IMR-90 (cell line): ENCODE results near the gene ACTMAP. TPM values are rescaled to one million over a fixed set of nuclear protein-coding genes. Genes with fewer than 3 reads are reported as not detected.
A peak's percentile ranks its signal among the peaks of the same experiment; 100 is the strongest.

ENCODE experiments used
- ATAC-seq: fragments of 200-7000 bp; cut with Tn5 transposase; 2 replicates; pipeline ENCODE4 v1.9.1; 2020; ENCODE audit warnings: low read depth, mild to moderate bottlenecking, moderate library complexity
- BruUV-seq: library from RNA; stranded (reverse); fragments of 400-500 nt; replicated peaks from 2 replicates; lab custom pipeline; 2021; lab: Mats Ljungman, UMichigan
- CTCF ChIA-PET: fragments of 300-600 bp; formaldehyde crosslinking; extraction: SDS; loops from one replicate; lab custom pipeline; 2021; ENCODE audit warnings: antibody characterized with exemption; lab: Yijun Ruan, JAX
- POLR2A ChIA-PET: fragments of 300-600 bp; sonication (Branson Sonifier 250); formaldehyde crosslinking; loops from one replicate; lab custom pipeline; 2022; ENCODE audit warnings: antibody characterized with exemption; ENCODE audit not compliant: unreplicated experiment; lab: Charles Lee
- DNase-seq: peaks from one replicate; pipeline ENCODE4 v3.0.0; 2013
- H2AFZ ChIP-seq: replicated peaks from 2 replicates; pipeline ENCODE3; 2013; ENCODE audit warnings: low read length, mild to moderate bottlenecking; ENCODE audit not compliant: poor library complexity
- H2AK5ac ChIP-seq: 2 replicates; pipeline ENCODE4 v1.6.1; 2013; ENCODE audit warnings: low read depth, low read length, inconsistent platforms
- H2AK9ac ChIP-seq: replicated peaks from 2 replicates; pipeline ENCODE3; 2013; ENCODE audit warnings: mild to moderate bottlenecking, low read depth, low read length, moderate library complexity; ENCODE audit not compliant: poor library complexity
- H2BK120ac ChIP-seq: 2 replicates; pipeline ENCODE4 v1.6.1; 2013; ENCODE audit warnings: low read depth, low read length, inconsistent platforms
- H2BK15ac ChIP-seq: 3 replicates; pipeline ENCODE4 v1.6.1; 2013; ENCODE audit warnings: low read depth, low read length, inconsistent platforms
- H2BK20ac ChIP-seq: 2 replicates; pipeline ENCODE4 v1.6.1; 2013; ENCODE audit warnings: low read depth, mild to moderate bottlenecking, inconsistent platforms, low read length, moderate library complexity
- H2BK5ac ChIP-seq: 2 replicates; pipeline ENCODE4 v1.6.1; 2013; ENCODE audit warnings: mild to moderate bottlenecking, low read depth, low read length, inconsistent platforms; ENCODE audit not compliant: poor library complexity, severe bottlenecking
- H3K14ac ChIP-seq: replicated peaks from 2 replicates; pipeline ENCODE4 v1.6.1; 2013; ENCODE audit warnings: low read depth, low read length, inconsistent platforms
- H3K18ac ChIP-seq: 2 replicates; pipeline ENCODE4 v1.6.1; 2013; ENCODE audit warnings: low read depth, low read length, control low read depth
- H3K23ac ChIP-seq: 2 replicates; pipeline ENCODE4 v1.6.1; 2013; ENCODE audit warnings: low read depth, low read length, inconsistent platforms
- H3K27ac ChIP-seq: 2 replicates; pipeline ENCODE4 v1.5.1; 2013; ENCODE audit warnings: mild to moderate bottlenecking, control low read depth, low read length; ENCODE audit not compliant: insufficient read depth
- H3K27me3 ChIP-seq: 2 replicates; pipeline ENCODE4 v1.6.1; 2013; ENCODE audit warnings: low read length; ENCODE audit not compliant: control insufficient read depth, insufficient read depth
- H3K36me3 ChIP-seq: 2 replicates; pipeline ENCODE4 v1.6.1; 2013; ENCODE audit warnings: low read length, mixed read lengths; ENCODE audit not compliant: control insufficient read depth, insufficient read depth
- H3K4ac ChIP-seq: 2 replicates; pipeline ENCODE4 v1.6.1; 2013; ENCODE audit warnings: low read depth, low read length, inconsistent platforms
- H3K4me1 ChIP-seq: 2 replicates; pipeline ENCODE4 v1.6.1; 2013; ENCODE audit warnings: low read length, mixed read lengths; ENCODE audit not compliant: control insufficient read depth, insufficient read depth
- H3K4me2 ChIP-seq: 2 replicates; pipeline ENCODE4 v1.6.1; 2013; ENCODE audit warnings: low read depth, mild to moderate bottlenecking, control low read depth, low read length, moderate library complexity
- H3K4me3 ChIP-seq: 2 replicates; pipeline ENCODE4 v1.5.1; 2013; ENCODE audit warnings: low read depth, mild to moderate bottlenecking, control low read depth, low read length, moderate library complexity; ENCODE audit not compliant: insufficient read depth
- H3K56ac ChIP-seq: 2 replicates; pipeline ENCODE4 v1.6.1; 2013; ENCODE audit warnings: low read length, inconsistent platforms; ENCODE audit not compliant: insufficient read depth; ENCODE audit errors: extremely low read depth
- H3K79me1 ChIP-seq, 2 experiments: 2 replicates each; pipeline ENCODE4 v1.6.1; 2013; ENCODE audit warnings: low read length in 2 of 2, inconsistent platforms in 1 of 2, low read depth in 1 of 2
- H3K9ac ChIP-seq: 2 replicates; pipeline ENCODE4 v1.6.1; 2013; ENCODE audit warnings: low read depth, low read length, control low read depth
- H3K9me1 ChIP-seq: 2 replicates; pipeline ENCODE4 v1.6.1; 2013; ENCODE audit warnings: low read length, inconsistent platforms; ENCODE audit not compliant: insufficient read depth
- H3K9me3 ChIP-seq: 2 replicates; pipeline ENCODE4 v1.6.1; 2013; ENCODE audit warnings: low read length; ENCODE audit not compliant: control insufficient read depth, insufficient read depth
- H4K20me1 ChIP-seq: 2 replicates; pipeline ENCODE4 v1.6.1; 2013; ENCODE audit warnings: low read length, inconsistent platforms; ENCODE audit not compliant: insufficient read depth
- H4K5ac ChIP-seq: 2 replicates; pipeline ENCODE4 v1.6.1; 2013; ENCODE audit warnings: mild to moderate bottlenecking, low read depth, low read length, control low read depth
- H4K8ac ChIP-seq, 2 experiments: 2 replicates each; pipeline ENCODE4 v1.6.1; 2013; ENCODE audit warnings: low read depth in 2 of 2, low read length in 2 of 2, control low read depth in 1 of 2, inconsistent platforms in 1 of 2
- H4K91ac ChIP-seq: 2 replicates; pipeline ENCODE4 v1.6.1; 2013; ENCODE audit warnings: low read depth, low read length, inconsistent platforms; ENCODE audit not compliant: insufficient read depth
- BHLHE40 ChIP-seq: fragments of 150-350 bp; IDR thresholded peaks from 2 replicates; pipeline ENCODE4 v1.6.1; 2016; ENCODE audit warnings: mild to moderate bottlenecking, low read depth, low read length
- CEBPB ChIP-seq: IDR thresholded peaks from 2 replicates; pipeline ENCODE4 v1.6.1; 2012; ENCODE audit warnings: low read depth, low read length, improper control_type of control experiment
- CHD1 ChIP-seq: IDR thresholded peaks from 2 replicates; pipeline ENCODE4 v1.6.1; 2012; ENCODE audit warnings: low read depth, low read length, improper control_type of control experiment
- CTCF ChIP-seq: conservative IDR thresholded peaks from 2 replicates; pipeline ENCODE4 v1.5.1; 2012; ENCODE audit warnings: mild to moderate bottlenecking, low read depth, low read length, improper control_type of control experiment
- ELK1 ChIP-seq: fragments of 150-350 bp; IDR thresholded peaks from 2 replicates; pipeline ENCODE4 v1.6.1; 2016; ENCODE audit warnings: low read depth, mild to moderate bottlenecking, low read length, moderate library complexity, borderline replicate concordance
- FOS ChIP-seq: fragments of 150-350 bp; IDR thresholded peaks from 2 replicates; pipeline ENCODE4 v1.6.1; 2016; ENCODE audit warnings: low read depth, low read length
- MAFK ChIP-seq: IDR thresholded peaks from 2 replicates; pipeline ENCODE4 v1.6.1; 2012; ENCODE audit warnings: low read depth, low read length, improper control_type of control experiment
- MAZ ChIP-seq: IDR thresholded peaks from 2 replicates; pipeline ENCODE4 v1.6.1; 2012; ENCODE audit warnings: low read depth, mild to moderate bottlenecking, low read length, improper control_type of control experiment, moderate library complexity, borderline replicate concordance
- MXI1 ChIP-seq: IDR thresholded peaks from 2 replicates; pipeline ENCODE4 v1.6.1; 2012; ENCODE audit warnings: low read depth, mild to moderate bottlenecking, low read length, moderate library complexity, borderline replicate concordance
- NFE2L2 ChIP-seq: fragments of 150-350 bp; IDR thresholded peaks from 2 replicates; pipeline ENCODE4 v1.6.1; 2016; ENCODE audit warnings: low read depth, mild to moderate bottlenecking, low read length
- POLR2A ChIP-seq: IDR thresholded peaks from 2 replicates; pipeline ENCODE4 v1.6.1; 2012; ENCODE audit warnings: mild to moderate bottlenecking, low read depth, low read length
- RAD21 ChIP-seq: IDR thresholded peaks from 2 replicates; pipeline ENCODE4 v1.6.1; 2012; ENCODE audit warnings: low read length, improper control_type of control experiment
- RCOR1 ChIP-seq: IDR thresholded peaks from 2 replicates; pipeline ENCODE4 v1.6.1; 2012; ENCODE audit warnings: mild to moderate bottlenecking, low read length, improper control_type of control experiment; ENCODE audit not compliant: insufficient replicate concordance
- RFX5 ChIP-seq: IDR thresholded peaks from 2 replicates; pipeline ENCODE4 v1.8.0; 2012; ENCODE audit warnings: low read depth, mild to moderate bottlenecking, low read length, moderate library complexity
- SMC3 ChIP-seq: fragments of 150-350 bp; IDR thresholded peaks from 2 replicates; pipeline ENCODE4 v1.6.1; 2016; ENCODE audit warnings: low read depth, mild to moderate bottlenecking, antibody characterized with exemption, low read length, moderate library complexity
- USF2 ChIP-seq: fragments of 150-350 bp; IDR thresholded peaks from 2 replicates; pipeline ENCODE4 v1.6.1; 2017; ENCODE audit warnings: mild to moderate bottlenecking, antibody characterized with exemption, low read length, low read depth
- WGBS, 2 experiments: methylation state at CpG; one replicate each; pipeline versions ENCODE4 v1.1.5 to v1.1.7; 2013; ENCODE audit warnings: missing lambda C conversion rate in 2 of 2; ENCODE audit not compliant: insufficient read length in 1 of 2; ENCODE audit errors: extremely low coverage in 2 of 2; 5-methylcytosine and 5-hydroxymethylcytosine counted together
- dilution Hi-C: fragments of 300-500 bp; cut with HindIII; formaldehyde crosslinking; loops from one replicate; pipeline ENCODE4 v1.14.3; 2018; ENCODE audit warnings: low sequenced_read_pairs; ENCODE audit not compliant: unreplicated experiment
- in situ Hi-C: fragments of 300-500 bp; cut with MboI; formaldehyde crosslinking; loops from 3 replicates; pipeline ENCODE4 v1.14.3; 2019; ENCODE audit warnings: low sequenced_read_pairs, inconsistent platforms, mixed read lengths
- intact Hi-C: fragments of 100-400 bp; cut with micrococcal nuclease; formaldehyde crosslinking; loops from 2 replicates; pipeline ENCODE4 v1.10.0; 2022
- polyA plus RNA-seq, 3 experiments: library from polyadenylated mRNA; depleted of rRNA; stranded (reverse); fragments of >200 nt; gene quantifications; 2 replicates each; pipeline ENCODE4 v1.2.3, GENCODE V29; 2012; ENCODE audit warnings: low replicate concordance in 1 of 3
- total RNA-seq: library from RNA; depleted of rRNA; stranded (reverse); fragments of >200 nt; gene quantifications from 2 replicates; pipeline ENCODE4 v1.2.3, GENCODE V29; 2012

Gene ACTMAP
- total and polyA plus RNA-seq, 2 of the 4 experiments (the other 2 are of a cell fraction): 0.54 to 5.4 TPM

- Histone ChIP-seq H3K9me1 (peaks cover 9% of the 10 kb centered on the region), H3K18ac (no peak overlapping the region), H3K4me2 (no peak overlapping the region), H3K9me3 (no peaks in the 10 kb centered on the region), H3K79me1 (peaks cover 8 to 17% of the 10 kb centered on the region in 2 experiments; a peak in 3 of 4 replicates), H3K23ac (no peak overlapping the region), H3K14ac (no peak overlapping the region), H2AK9ac (no peak overlapping the region), H4K20me1 (peaks cover 9% of the 10 kb centered on the region; the same call in 1 of the 2 replicates), H2AFZ (no peak overlapping the region), H3K27me3 (no peaks in the 10 kb centered on the region), H2BK120ac (no peak overlapping the region), H2BK15ac (no peak overlapping the region), H3K4me1 (peaks cover 6% of the 10 kb centered on the region), H3K9ac (no peak overlapping the region), H3K36me3 (no peaks in the 10 kb centered on the region), H3K4me3 (no peak overlapping the region), H2BK5ac (no peak overlapping the region), H4K5ac (no peak overlapping the region), H4K91ac (no peak overlapping the region), H4K8ac (peak overlapping the region in 1 of 2 experiments; percentile 14; a peak in 1 of 4 replicates), H2AK5ac (no peak overlapping the region), H3K4ac (no peak overlapping the region; the same call in 1 of the 2 replicates), H2BK20ac (no peak overlapping the region), H3K56ac (no peak overlapping the region), H3K27ac (no peak overlapping the region)
- TF ChIP-seq FOS (no peak), MAZ (no peak), SMC3 (no peak), NFE2L2 (no peak), RCOR1 (no peak), MXI1 (no peak), RFX5 (no peak), CTCF (no peak), ELK1 (no peak), BHLHE40 (no peak), CEBPB (no peak), MAFK (no peak), CHD1 (no peak), POLR2A (no peak), USF2 (no peak), RAD21 (no peak)
- ATAC-seq (no peak), DNase-seq (no peak)
- ChIA-PET POLR2A (no interaction called here), CTCF (no interaction called here)
- intact Hi-C loops (no loop called here), in situ Hi-C loops (no loop called here), dilution Hi-C loops (no loop called here)
- no TSS peak for BruUV-seq
- no CpG with 5 or more reads among the region's 7 CpGs for WGBS, 2 experiments
These were observed 26.1 kb upstream of the ACTMAP start for GRCh38 chr19:40776364-40776763.
